Amniotic epithelial cell (primary cell): ENCODE results near the gene MRPL51.
"Not testable (repeated sequence)": the region's sequence is repeated elsewhere in the genome, so short reads cannot be mapped to it uniquely, and the experiment has no call there.

Source experiments
- DNase-seq: peaks from one replicate; pipeline ENCODE4 v3.0.0-alpha.2; 2010; ENCODE audit warnings: low read depth

The MRPL51 gene

GRCh38 chr12:6532051-6532926 lies 39.2 kb upstream of the MRPL51 start:
- DNase-seq = peak; percentile 96

- no peak for DNase-seq
Measured at GRCh38 chr12:6530576-6531260, 37.7 kb upstream of the MRPL51 start.

- DNase-seq = no peak
Measured at GRCh38 chr12:6529291-6529737, 36.3 kb upstream of the MRPL51 start.

- no peak for DNase-seq
Measured at GRCh38 chr12:6528539-6529235, 35.6 kb upstream of the MRPL51 start.

- DNase-seq = no peak
Measured at GRCh38 chr12:6527711-6528110, 34.6 kb upstream of the MRPL51 start.

- no peak for DNase-seq
Measured at GRCh38 chr12:6526766-6527525, 33.9 kb upstream of the MRPL51 start.

GRCh38 chr12:6526201-6526600 lies 33.1 kb upstream of the MRPL51 start:
- DNase-seq = no peak

GRCh38 chr12:6524648-6525047 lies 31.6 kb upstream of the MRPL51 start:
- DNase-seq = no peak

GRCh38 chr12:6523708-6524107 lies 30.6 kb upstream of the MRPL51 start:
- DNase-seq = no peak

- no peak for DNase-seq
Measured at GRCh38 chr12:6522193-6522592, 29.1 kb upstream of the MRPL51 start.

- no peak for DNase-seq
Measured at GRCh38 chr12:6520186-6520585, 27.1 kb upstream of the MRPL51 start.

GRCh38 chr12:6508087-6508486 lies 15.0 kb upstream of the MRPL51 start:
- no peak for DNase-seq

- DNase-seq = peak; percentile 46
Measured at GRCh38 chr12:6507102-6507998, 14.3 kb upstream of the MRPL51 start.

- no peak for DNase-seq
Measured at GRCh38 chr12:6500466-6500865, 7.4 kb upstream of the MRPL51 start.

GRCh38 chr12:6497291-6497690 lies 4.2 kb upstream of the MRPL51 start:
- not testable (repeated sequence) for DNase-seq

- no peak for DNase-seq
Measured at GRCh38 chr12:6494968-6495367, 1.9 kb upstream of the MRPL51 start.

- no peak for DNase-seq
Measured at GRCh38 chr12:6494258-6494743, 1.2 kb upstream of the MRPL51 start.

GRCh38 chr12:6493497-6494257 lies 615 bp upstream of the MRPL51 start, which contains the start of gene NCAPD2:
TSS of gene NCAPD2 (plus strand) at chr12:6494102. CDS start at chr12:6495099, 997 bp downstream.
- peak; percentile 95 for DNase-seq

GRCh38 chr12:6490673-6491072 lies 2.4 kb downstream of the MRPL51 start:
- not testable (repeated sequence) for DNase-seq

- peak; percentile 66 for DNase-seq
Measured at GRCh38 chr12:6489449-6489848, 3.6 kb downstream of the MRPL51 start.
